Natural killer cell (primary cell): ENCODE data around the gene ACTRT2. TPM values are rescaled to one million over a fixed set of nuclear protein-coding genes. Genes with fewer than 3 reads are reported as not detected.

Experiments
- ATAC-seq, 3 donors: fragments of 150-1000 bp in 2 of 3; fragments of 200-7000 bp in 1 of 3; cut with Tn5 transposase; 1 replicate in 1 of 3; 2 replicates in 2 of 3; pipeline ENCODE4 v1.10.0; 2021; ENCODE audit warnings: mild to moderate bottlenecking in 2 of 3, moderate library complexity in 2 of 3
- DNase-seq, 2 donors: peaks; one replicate each; pipeline versions ENCODE4 v3.0.0 to v3.0.0-alpha.2; 2013 to 2021; ENCODE audit warnings: mixed read lengths in 1 of 2
- H3K27ac ChIP-seq: one replicate; pipeline ENCODE4 v1.5.1; 2013; ENCODE audit warnings: mild to moderate bottlenecking, low read length
- H3K27me3 ChIP-seq: one replicate; pipeline ENCODE4 v1.6.1; 2013; ENCODE audit warnings: low read length; ENCODE audit not compliant: control insufficient read depth, insufficient read depth
- H3K36me3 ChIP-seq: one replicate; pipeline ENCODE4 v1.6.1; 2013; ENCODE audit warnings: low read length; ENCODE audit not compliant: control insufficient read depth, insufficient read depth
- H3K4me1 ChIP-seq: one replicate; pipeline ENCODE4 v1.6.1; 2013; ENCODE audit warnings: low read length; ENCODE audit not compliant: control insufficient read depth, insufficient read depth
- H3K4me3 ChIP-seq: one replicate; pipeline ENCODE4 v1.5.1; 2013; ENCODE audit warnings: low read length
- H3K9me3 ChIP-seq: one replicate; pipeline ENCODE4 v1.6.1; 2013; ENCODE audit warnings: low read length; ENCODE audit not compliant: control insufficient read depth, insufficient read depth
- H3K27ac Mint-ChIP-seq, 2 donors: one replicate each; pipeline ENCODE4 v1.8.0; 2022; ENCODE audit warnings: mild to moderate bottlenecking in 2 of 2, mixed read lengths in 2 of 2, moderate library complexity in 1 of 2
- H3K27me3 Mint-ChIP-seq, 2 donors: one replicate each; pipeline ENCODE4 v1.8.0; 2022; ENCODE audit warnings: low read depth in 2 of 2, mixed read lengths in 2 of 2
- H3K36me3 Mint-ChIP-seq: one replicate; pipeline ENCODE4 v1.8.0; 2022; ENCODE audit warnings: mixed read lengths
- H3K4me1 Mint-ChIP-seq, 2 donors: one replicate each; pipeline ENCODE4 v1.8.0; 2022; ENCODE audit warnings: mixed read lengths in 2 of 2
- H3K4me3 Mint-ChIP-seq: one replicate; pipeline ENCODE4 v1.8.0; 2022; ENCODE audit warnings: mild to moderate bottlenecking, moderate library complexity, mixed read lengths
- H3K9me3 Mint-ChIP-seq, 2 donors: one replicate each; pipeline ENCODE4 v1.8.0; 2022; ENCODE audit warnings: mixed read lengths in 2 of 2
- WGBS: methylation state at CpG from one replicate; pipeline ENCODE4 v1.1.7; 2013; ENCODE audit warnings: missing lambda C conversion rate; ENCODE audit not compliant: insufficient coverage; 5-methylcytosine and 5-hydroxymethylcytosine counted together
- intact Hi-C: fragments of 100-400 bp; cut with micrococcal nuclease; formaldehyde crosslinking; loops from one replicate; pipeline ENCODE4 v1.14.2; 2022
- total RNA-seq, 4 donors: library from RNA; stranded (reverse); fragments of 120-200 nt in 1 of 4; gene quantifications; one replicate each; pipeline versions ENCODE4 v1.2.3 to v1.2.4, GENCODE V29; 2013 to 2022
- TF ChIP-seq, protein P1 (sequence below): fragments of 200-600 bp; IDR thresholded peaks from one replicate; pipeline ENCODE4 v1.8.0; 2022; ENCODE audit warnings: antibody characterized with exemption

Gene ACTRT2
- total RNA-seq, 3 donors from 2014 or later (not counting 1 experiment from before 2014, with no cell fraction given): not detected

DNA sequence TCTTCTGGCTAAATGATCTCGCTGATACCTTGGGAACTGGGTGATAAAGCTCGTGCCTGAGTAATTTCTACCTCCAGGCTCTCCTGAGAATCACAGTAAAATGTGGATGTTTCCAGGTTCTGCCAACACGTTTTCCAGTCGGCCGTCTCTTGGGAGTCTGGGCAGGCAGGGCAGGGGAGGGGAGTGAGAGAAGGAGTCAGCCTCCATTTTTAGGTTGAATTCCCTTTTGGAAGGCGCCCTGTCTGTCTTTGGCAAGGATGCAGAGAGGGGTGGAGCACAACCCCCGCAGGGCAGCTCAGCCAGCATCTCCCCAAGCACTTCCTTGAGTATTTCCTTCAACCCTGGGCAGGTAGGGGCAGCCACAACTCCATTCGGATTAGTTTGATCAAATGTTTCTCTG, 15.5 kb upstream of the ACTRT2 start:
- Histone ChIP-seq H3K4me3 (no peak overlapping the region), H3K36me3 (no peaks in the 10 kb centered on the region), H3K4me1 (no peaks in the 10 kb centered on the region), H3K27ac (no peak overlapping the region), H3K9me3 (peaks cover 11% of the 10 kb centered on the region), H3K27me3 (no peaks in the 10 kb centered on the region)
- no peak overlapping the region for H3K4me3 Mint-ChIP-seq
- no peak overlapping the region for H3K27ac Mint-ChIP-seq
- no peaks in the 10 kb centered on the region for H3K4me1 Mint-ChIP-seq
- no peak for ATAC-seq
- no peak for DNase-seq
- TF ChIP-seq, protein P1, sequence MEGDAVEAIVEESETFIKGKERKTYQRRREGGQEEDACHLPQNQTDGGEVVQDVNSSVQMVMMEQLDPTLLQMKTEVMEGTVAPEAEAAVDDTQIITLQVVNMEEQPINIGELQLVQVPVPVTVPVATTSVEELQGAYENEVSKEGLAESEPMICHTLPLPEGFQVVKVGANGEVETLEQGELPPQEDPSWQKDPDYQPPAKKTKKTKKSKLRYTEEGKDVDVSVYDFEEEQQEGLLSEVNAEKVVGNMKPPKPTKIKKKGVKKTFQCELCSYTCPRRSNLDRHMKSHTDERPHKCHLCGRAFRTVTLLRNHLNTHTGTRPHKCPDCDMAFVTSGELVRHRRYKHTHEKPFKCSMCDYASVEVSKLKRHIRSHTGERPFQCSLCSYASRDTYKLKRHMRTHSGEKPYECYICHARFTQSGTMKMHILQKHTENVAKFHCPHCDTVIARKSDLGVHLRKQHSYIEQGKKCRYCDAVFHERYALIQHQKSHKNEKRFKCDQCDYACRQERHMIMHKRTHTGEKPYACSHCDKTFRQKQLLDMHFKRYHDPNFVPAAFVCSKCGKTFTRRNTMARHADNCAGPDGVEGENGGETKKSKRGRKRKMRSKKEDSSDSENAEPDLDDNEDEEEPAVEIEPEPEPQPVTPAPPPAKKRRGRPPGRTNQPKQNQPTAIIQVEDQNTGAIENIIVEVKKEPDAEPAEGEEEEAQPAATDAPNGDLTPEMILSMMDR: no peak
- intact Hi-C loops: no loop called here
- no peaks in the 10 kb centered on the region for H3K36me3 Mint-ChIP-seq
- no peaks in the 10 kb centered on the region for H3K9me3 Mint-ChIP-seq
- peaks cover 0 to 3% of the 10 kb centered on the region in 2 donors for H3K27me3 Mint-ChIP-seq
- 79% methylated on average over 8 of the region's 8 CpGs for WGBS

DNA sequence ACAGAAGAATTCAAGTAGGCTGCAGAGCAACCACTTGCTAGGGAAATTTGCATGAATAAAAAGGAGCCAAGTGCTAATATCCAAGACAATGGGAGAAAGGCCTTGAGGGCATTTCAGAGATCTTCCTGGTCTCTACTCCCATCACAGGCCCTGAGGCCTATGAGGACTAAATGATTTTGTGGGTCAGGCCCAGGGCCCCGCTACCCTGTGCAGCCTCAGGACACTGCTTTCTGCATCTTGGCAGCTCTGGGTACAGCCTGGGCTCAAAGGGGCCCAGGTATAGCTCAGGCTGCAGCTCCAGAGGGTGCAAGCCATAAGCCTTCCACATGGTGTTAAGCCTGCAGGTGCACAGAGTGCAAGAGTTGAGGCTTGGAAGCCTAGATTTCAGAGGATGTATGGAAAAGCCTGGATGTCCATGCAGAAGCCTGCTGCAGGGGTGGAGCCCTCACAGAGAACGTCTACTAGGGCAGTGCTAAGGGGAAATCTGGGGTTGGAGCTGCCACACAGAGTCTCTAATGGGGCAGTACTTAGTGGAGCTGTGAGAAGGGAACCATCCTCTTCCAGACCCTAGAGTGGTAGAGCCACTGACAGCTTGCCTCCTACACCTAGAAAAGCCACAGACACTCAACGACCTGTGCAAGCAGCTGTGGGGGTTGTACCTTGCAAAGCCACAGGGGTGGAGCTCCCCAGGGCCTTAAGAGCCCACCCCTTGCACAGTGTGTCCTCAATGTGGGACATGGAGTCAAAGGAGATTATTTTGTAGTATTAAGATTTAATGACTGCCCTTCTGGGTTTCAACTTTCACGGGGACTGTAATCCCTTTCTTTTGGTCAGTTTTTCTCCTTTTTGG, 13.7 kb upstream of the ACTRT2 start:
- DNase-seq (no peak), ATAC-seq (no peak)
- intact Hi-C loops: no loop called here
- Histone ChIP-seq H3K9me3 (peaks cover 11% of the 10 kb centered on the region), H3K4me1 (no peaks in the 10 kb centered on the region), H3K36me3 (no peaks in the 10 kb centered on the region), H3K4me3 (no peak overlapping the region), H3K27me3 (no peaks in the 10 kb centered on the region), H3K27ac (no peak overlapping the region)
- Mint-ChIP-seq H3K9me3 (no peaks in the 10 kb centered on the region), H3K36me3 (no peaks in the 10 kb centered on the region), H3K4me3 (no peak overlapping the region), H3K4me1 (no peaks in the 10 kb centered on the region), H3K27ac (no peak overlapping the region), H3K27me3 (peaks cover 0 to 3% of the 10 kb centered on the region in 2 donors)
- WGBS: 90% methylated on average over 4 of the region's 4 CpGs
- TF ChIP-seq, protein P1: no peak

DNA sequence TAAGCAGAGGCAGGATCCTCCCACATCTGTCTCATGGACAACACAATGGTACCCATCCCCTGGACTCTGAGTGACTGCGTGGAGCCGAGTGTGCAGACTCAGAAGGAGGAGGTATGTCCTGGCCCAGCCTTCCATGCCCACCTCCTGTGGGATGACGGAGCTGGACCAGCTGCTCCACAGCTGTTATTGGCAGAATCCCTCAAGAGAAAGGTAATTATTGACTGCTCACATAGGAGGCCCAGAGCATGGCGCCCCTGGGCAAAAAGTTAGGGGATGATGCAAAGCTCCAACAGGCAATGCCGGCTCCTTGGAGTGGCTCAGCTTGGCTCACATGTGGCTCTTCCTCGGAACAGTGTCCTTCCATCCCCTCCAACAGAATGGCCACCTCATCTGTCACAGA, 12.2 kb upstream of the ACTRT2 start:
- H3K27ac Mint-ChIP-seq: no peak overlapping the region
- H3K4me3 ChIP-seq: no peak overlapping the region
- no peak overlapping the region for H3K4me3 Mint-ChIP-seq
- no peaks in the 10 kb centered on the region for H3K4me1 ChIP-seq
- H3K27me3 Mint-ChIP-seq: peaks cover 0 to 8% of the 10 kb centered on the region in 2 donors
- peaks cover 11% of the 10 kb centered on the region for H3K9me3 ChIP-seq
- peaks cover 0 to 6% of the 10 kb centered on the region in 2 donors for H3K4me1 Mint-ChIP-seq
- no peaks in the 10 kb centered on the region for H3K36me3 Mint-ChIP-seq
- ATAC-seq (no peak), DNase-seq (no peak)
- H3K27ac ChIP-seq: no peak overlapping the region
- H3K27me3 ChIP-seq: peaks cover 3% of the 10 kb centered on the region
- 93% methylated on average over 6 of the region's 6 CpGs for WGBS
- intact Hi-C loops: no loop called here
- H3K9me3 Mint-ChIP-seq: no peaks in the 10 kb centered on the region
- TF ChIP-seq, protein P1: no peak
- H3K36me3 ChIP-seq: no peaks in the 10 kb centered on the region
